ENCODE results near the gene ARIH1.

Gene ARIH1

GRCh38 chr15:72515591-72516389 is 41.7 kb downstream of the ARIH1 start:
- Histone ChIP-seq H3K4me3 (ENCODE audit: low read length) (no peak overlapping the region), H3K9ac (ENCODE audit: low read depth, low read length) (no peak overlapping the region), H3K27ac (ENCODE audit: low read length) (no peak overlapping the region), H3K4me1 (ENCODE audit: insufficient read depth, low read length) (no peaks in the 10 kb centered on the region), H3K36me3 (ENCODE audit: insufficient read depth, low read depth, low read length) (no peaks in the 10 kb centered on the region), H3K9me3 (ENCODE audit: insufficient read depth, low read depth, low read length) (no peaks in the 10 kb centered on the region), H3K27me3 (ENCODE audit: insufficient read depth, low read length) (no peaks in the 10 kb centered on the region)

- Histone ChIP-seq H3K27me3 (ENCODE audit: insufficient read depth, low read length) (no peaks in the 10 kb centered on the region), H3K9me3 (ENCODE audit: insufficient read depth, low read depth, low read length) (no peaks in the 10 kb centered on the region), H3K36me3 (ENCODE audit: insufficient read depth, low read depth, low read length) (no peaks in the 10 kb centered on the region), H3K9ac (ENCODE audit: low read depth, low read length) (no peak overlapping the region), H3K4me1 (ENCODE audit: insufficient read depth, low read length) (no peaks in the 10 kb centered on the region), H3K27ac (ENCODE audit: low read length) (no peak overlapping the region), H3K4me3 (ENCODE audit: low read length) (no peak overlapping the region)
Observed at GRCh38 chr15:72516777-72517176, 42.6 kb downstream of the ARIH1 start.

GRCh38 chr15:72521682-72522081 is 47.6 kb downstream of the ARIH1 start:
- no peaks in the 10 kb centered on the region for H3K9me3 ChIP-seq (ENCODE audit: insufficient read depth, low read depth, low read length)
- H3K27ac ChIP-seq (ENCODE audit: low read length) = no peak overlapping the region
- H3K27me3 ChIP-seq (ENCODE audit: insufficient read depth, low read length) = no peaks in the 10 kb centered on the region
- H3K4me1 ChIP-seq (ENCODE audit: insufficient read depth, low read length) = no peaks in the 10 kb centered on the region
- no peak overlapping the region for H3K9ac ChIP-seq (ENCODE audit: low read depth, low read length)
- H3K36me3 ChIP-seq (ENCODE audit: insufficient read depth, low read depth, low read length) = peaks cover 7% of the 10 kb centered on the region
- H3K4me3 ChIP-seq (ENCODE audit: low read length) = no peak overlapping the region

GRCh38 chr15:72532991-72533601 is 59.0 kb downstream of the ARIH1 start:
- Histone ChIP-seq H3K9ac (ENCODE audit: low read depth, low read length) (no peak overlapping the region), H3K9me3 (ENCODE audit: insufficient read depth, low read depth, low read length) (no peaks in the 10 kb centered on the region), H3K27ac (ENCODE audit: low read length) (no peak overlapping the region), H3K27me3 (ENCODE audit: insufficient read depth, low read length) (no peaks in the 10 kb centered on the region), H3K4me3 (ENCODE audit: low read length) (no peak overlapping the region), H3K36me3 (ENCODE audit: insufficient read depth, low read depth, low read length) (no peaks in the 10 kb centered on the region; the same call in 1 of the 2 replicates), H3K4me1 (ENCODE audit: insufficient read depth, low read length) (no peaks in the 10 kb centered on the region)

- Histone ChIP-seq H3K4me1 (ENCODE audit: insufficient read depth, low read length) (no peaks in the 10 kb centered on the region), H3K36me3 (ENCODE audit: insufficient read depth, low read depth, low read length) (peaks cover 11% of the 10 kb centered on the region), H3K27me3 (ENCODE audit: insufficient read depth, low read length) (no peaks in the 10 kb centered on the region), H3K9ac (ENCODE audit: low read depth, low read length) (no peak overlapping the region), H3K4me3 (ENCODE audit: low read length) (no peak overlapping the region), H3K9me3 (ENCODE audit: insufficient read depth, low read depth, low read length) (peaks cover 12% of the 10 kb centered on the region), H3K27ac (ENCODE audit: low read length) (no peak overlapping the region)
Observed at GRCh38 chr15:72534523-72534922, 60.4 kb downstream of the ARIH1 start.

GRCh38 chr15:72535911-72536310 is 61.8 kb downstream of the ARIH1 start:
- H3K9me3 ChIP-seq (ENCODE audit: insufficient read depth, low read depth, low read length) = peaks cover 23% of the 10 kb centered on the region
- H3K36me3 ChIP-seq (ENCODE audit: insufficient read depth, low read depth, low read length) = peaks cover 19% of the 10 kb centered on the region
- no peaks in the 10 kb centered on the region for H3K4me1 ChIP-seq (ENCODE audit: insufficient read depth, low read length)

GRCh38 chr15:72536506-72536905 is 62.4 kb downstream of the ARIH1 start:
- H3K9ac ChIP-seq (ENCODE audit: low read depth, low read length) = no peak overlapping the region
- no peak overlapping the region for H3K27ac ChIP-seq (ENCODE audit: low read length)
- no peaks in the 10 kb centered on the region for H3K4me1 ChIP-seq (ENCODE audit: insufficient read depth, low read length)
- peaks cover 27% of the 10 kb centered on the region for H3K9me3 ChIP-seq (ENCODE audit: insufficient read depth, low read depth, low read length)
- H3K27me3 ChIP-seq (ENCODE audit: insufficient read depth, low read length) = no peaks in the 10 kb centered on the region
- peaks cover 22% of the 10 kb centered on the region for H3K36me3 ChIP-seq (ENCODE audit: insufficient read depth, low read depth, low read length)
- H3K4me3 ChIP-seq (ENCODE audit: low read length) = no peak overlapping the region

More at GRCh38 chr15:72535911-72536310, 61.8 kb downstream of the ARIH1 start:
- H3K27ac ChIP-seq (ENCODE audit: low read length) = no peak overlapping the region
- no peaks in the 10 kb centered on the region for H3K27me3 ChIP-seq (ENCODE audit: insufficient read depth, low read length)
- no peak overlapping the region for H3K4me3 ChIP-seq (ENCODE audit: low read length)
- no peak overlapping the region for H3K9ac ChIP-seq (ENCODE audit: low read depth, low read length)

GRCh38 chr15:72538931-72539330 is 64.8 kb downstream of the ARIH1 start:
- Histone ChIP-seq H3K9ac (ENCODE audit: low read depth, low read length) (no peak overlapping the region), H3K4me1 (ENCODE audit: insufficient read depth, low read length) (no peaks in the 10 kb centered on the region), H3K27ac (ENCODE audit: low read length) (no peak overlapping the region), H3K36me3 (ENCODE audit: insufficient read depth, low read depth, low read length) (peaks cover 22% of the 10 kb centered on the region; the same call in 1 of the 2 replicates), H3K9me3 (ENCODE audit: insufficient read depth, low read depth, low read length) (peaks cover 27% of the 10 kb centered on the region), H3K27me3 (ENCODE audit: insufficient read depth, low read length) (no peaks in the 10 kb centered on the region), H3K4me3 (ENCODE audit: low read length) (no peak overlapping the region)

- Histone ChIP-seq H3K27ac (ENCODE audit: low read length) (no peak overlapping the region), H3K9ac (ENCODE audit: low read depth, low read length) (no peak overlapping the region), H3K9me3 (ENCODE audit: insufficient read depth, low read depth, low read length) (peaks cover 27% of the 10 kb centered on the region), H3K4me3 (ENCODE audit: low read length) (no peak overlapping the region), H3K27me3 (ENCODE audit: insufficient read depth, low read length) (no peaks in the 10 kb centered on the region), H3K36me3 (ENCODE audit: insufficient read depth, low read depth, low read length) (peaks cover 35% of the 10 kb centered on the region), H3K4me1 (ENCODE audit: insufficient read depth, low read length) (no peaks in the 10 kb centered on the region)
Observed at GRCh38 chr15:72540606-72541237, 66.6 kb downstream of the ARIH1 start.

GRCh38 chr15:72541674-72542073 is 67.5 kb downstream of the ARIH1 start:
- no peak overlapping the region for H3K4me3 ChIP-seq (ENCODE audit: low read length)
- H3K36me3 ChIP-seq (ENCODE audit: insufficient read depth, low read depth, low read length) = peaks cover 41% of the 10 kb centered on the region
- H3K27ac ChIP-seq (ENCODE audit: low read length) = no peak overlapping the region
- H3K4me1 ChIP-seq (ENCODE audit: insufficient read depth, low read length) = no peaks in the 10 kb centered on the region
- no peak overlapping the region for H3K9ac ChIP-seq (ENCODE audit: low read depth, low read length)
- H3K27me3 ChIP-seq (ENCODE audit: insufficient read depth, low read length) = no peaks in the 10 kb centered on the region
- H3K9me3 ChIP-seq (ENCODE audit: insufficient read depth, low read depth, low read length) = peaks cover 27% of the 10 kb centered on the region

- no peak overlapping the region for H3K4me3 ChIP-seq (ENCODE audit: low read length)
- H3K27me3 ChIP-seq (ENCODE audit: insufficient read depth, low read length) = no peaks in the 10 kb centered on the region
- peaks cover 12% of the 10 kb centered on the region; the same call in 1 of the 2 replicates for H3K9me3 ChIP-seq (ENCODE audit: insufficient read depth, low read depth, low read length)
- no peak overlapping the region for H3K27ac ChIP-seq (ENCODE audit: low read length)
- peaks cover 37% of the 10 kb centered on the region for H3K36me3 ChIP-seq (ENCODE audit: insufficient read depth, low read depth, low read length)
- H3K4me1 ChIP-seq (ENCODE audit: insufficient read depth, low read length) = no peaks in the 10 kb centered on the region
- H3K9ac ChIP-seq (ENCODE audit: low read depth, low read length) = no peak overlapping the region
Observed at GRCh38 chr15:72545156-72545555, 71.0 kb downstream of the ARIH1 start.

All from iPS-20b (cell line).